ENCODE results near the gene SEC14L2. TPM values are rescaled to one million over a fixed set of nuclear protein-coding genes. Genes with fewer than 3 reads are reported as not detected.

The SEC14L2 gene
- total RNA-seq, 1 donor from 2014 or later: 5.7 TPM

- no peaks in the 10 kb centered on the region for H3K36me3 ChIP-seq
- Mint-ChIP-seq H3K27me3 (ENCODE audit: insufficient read depth, low read depth) (no peaks in the 10 kb centered on the region), H3K27ac (no peak overlapping the region), H3K36me3 (peaks cover 2% of the 10 kb centered on the region), H3K4me3 (no peak overlapping the region), H3K4me1 (peaks cover 8% of the 10 kb centered on the region), H3K9me3 (no peaks in the 10 kb centered on the region)
- H3K9ac ChIP-seq: no peak overlapping the region
- no peaks in the 10 kb centered on the region for H3K27me3 ChIP-seq
- no peaks in the 10 kb centered on the region for H3F3A ChIP-seq (ENCODE audit: low read depth)
- no peak overlapping the region for H2AFZ ChIP-seq (replicated peaks)
- H3K27ac ChIP-seq: no peak overlapping the region
- no peak overlapping the region for H3K4me2 ChIP-seq
- no peaks in the 10 kb centered on the region for H4K20me1 ChIP-seq (ENCODE audit: low read depth)
- H3K9me3 ChIP-seq (ENCODE audit: low read depth): no peaks in the 10 kb centered on the region
- no peak for DNase-seq (ENCODE audit: low spot score)
- H3K79me2 ChIP-seq (ENCODE audit: low read depth): no peaks in the 10 kb centered on the region
- no peaks in the 10 kb centered on the region for H3K4me1 ChIP-seq
- TF ChIP-seq EZH2 (IDR thresholded peaks at IDR 0.05) (no peak), EZH2phosphoT487 (IDR thresholded peaks at IDR 0.05) (no peak)
- TF ChIP-seq, protein P1, sequence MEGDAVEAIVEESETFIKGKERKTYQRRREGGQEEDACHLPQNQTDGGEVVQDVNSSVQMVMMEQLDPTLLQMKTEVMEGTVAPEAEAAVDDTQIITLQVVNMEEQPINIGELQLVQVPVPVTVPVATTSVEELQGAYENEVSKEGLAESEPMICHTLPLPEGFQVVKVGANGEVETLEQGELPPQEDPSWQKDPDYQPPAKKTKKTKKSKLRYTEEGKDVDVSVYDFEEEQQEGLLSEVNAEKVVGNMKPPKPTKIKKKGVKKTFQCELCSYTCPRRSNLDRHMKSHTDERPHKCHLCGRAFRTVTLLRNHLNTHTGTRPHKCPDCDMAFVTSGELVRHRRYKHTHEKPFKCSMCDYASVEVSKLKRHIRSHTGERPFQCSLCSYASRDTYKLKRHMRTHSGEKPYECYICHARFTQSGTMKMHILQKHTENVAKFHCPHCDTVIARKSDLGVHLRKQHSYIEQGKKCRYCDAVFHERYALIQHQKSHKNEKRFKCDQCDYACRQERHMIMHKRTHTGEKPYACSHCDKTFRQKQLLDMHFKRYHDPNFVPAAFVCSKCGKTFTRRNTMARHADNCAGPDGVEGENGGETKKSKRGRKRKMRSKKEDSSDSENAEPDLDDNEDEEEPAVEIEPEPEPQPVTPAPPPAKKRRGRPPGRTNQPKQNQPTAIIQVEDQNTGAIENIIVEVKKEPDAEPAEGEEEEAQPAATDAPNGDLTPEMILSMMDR (IDR thresholded peaks at IDR 0.05): no peak
- no peak overlapping the region for H3K4me3 ChIP-seq
Observed at GRCh38 chr22:30433227-30433626, 36.4 kb downstream of the SEC14L2 start.

DNA sequence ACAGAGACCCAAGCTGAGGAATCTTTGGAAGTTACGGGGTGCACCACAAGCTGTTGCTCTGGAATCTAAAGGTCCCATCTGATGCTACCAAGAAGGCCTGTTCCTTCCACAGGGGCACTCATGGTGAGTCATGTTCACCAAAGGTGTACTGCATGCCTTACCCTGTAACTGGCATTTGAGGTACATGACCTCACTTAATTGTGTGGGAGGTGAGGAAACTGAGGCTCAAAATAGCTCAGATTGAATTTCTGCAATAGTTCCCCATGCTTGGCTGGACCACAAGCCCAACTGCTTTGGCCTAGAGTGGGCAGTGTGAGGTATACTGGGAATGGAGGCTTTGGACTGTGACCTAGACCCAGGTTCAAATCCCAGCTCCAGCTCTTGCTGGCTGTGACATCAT is 37.0 kb downstream of the SEC14L2 start:
- H4K20me1 ChIP-seq (ENCODE audit: low read depth): no peaks in the 10 kb centered on the region
- no peaks in the 10 kb centered on the region for H3K4me1 ChIP-seq
- Mint-ChIP-seq H3K4me1 (peaks cover 8% of the 10 kb centered on the region), H3K9me3 (no peaks in the 10 kb centered on the region), H3K27me3 (ENCODE audit: insufficient read depth, low read depth) (no peaks in the 10 kb centered on the region), H3K36me3 (peaks cover 2% of the 10 kb centered on the region), H3K27ac (no peak overlapping the region), H3K4me3 (no peak overlapping the region)
- H3F3A ChIP-seq (ENCODE audit: low read depth): no peaks in the 10 kb centered on the region
- H3K9ac ChIP-seq: no peak overlapping the region
- H3K4me2 ChIP-seq: no peak overlapping the region
- DNase-seq (ENCODE audit: low spot score): no peak
- H3K27ac ChIP-seq: no peak overlapping the region
- H3K36me3 ChIP-seq: no peaks in the 10 kb centered on the region
- H3K27me3 ChIP-seq: no peaks in the 10 kb centered on the region
- H3K4me3 ChIP-seq: no peak overlapping the region
- TF ChIP-seq, protein P1 (IDR thresholded peaks at IDR 0.05): no peak
- TF ChIP-seq EZH2phosphoT487 (IDR thresholded peaks at IDR 0.05) (no peak), EZH2 (IDR thresholded peaks at IDR 0.05) (no peak)
- H2AFZ ChIP-seq (replicated peaks): no peak overlapping the region
- no peaks in the 10 kb centered on the region for H3K9me3 ChIP-seq (ENCODE audit: low read depth)
- no peaks in the 10 kb centered on the region for H3K79me2 ChIP-seq (ENCODE audit: low read depth)

DNA sequence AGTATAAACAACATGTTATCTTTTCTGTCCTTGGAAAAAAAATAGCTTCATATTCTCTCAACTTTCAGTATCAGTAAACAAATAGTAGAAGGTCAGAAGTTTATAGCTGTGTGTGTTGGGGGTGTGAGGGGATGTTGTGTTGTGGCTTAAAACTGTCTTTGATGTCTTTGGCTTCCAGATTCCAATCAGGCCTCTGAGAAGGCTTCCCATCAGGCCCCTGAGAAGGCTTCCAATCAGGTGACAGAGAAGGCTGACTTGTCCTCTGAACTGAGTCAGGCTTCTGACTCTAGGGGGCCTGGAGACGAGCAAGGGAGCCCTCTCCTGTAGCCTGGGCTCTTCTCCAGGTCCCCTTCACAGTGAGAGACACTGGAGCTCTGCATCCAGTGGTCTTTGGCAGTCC is 38.0 kb downstream of the SEC14L2 start:
- Histone ChIP-seq H3K9me3 (ENCODE audit: low read depth) (no peaks in the 10 kb centered on the region), H3K27me3 (no peaks in the 10 kb centered on the region), H3K4me1 (no peaks in the 10 kb centered on the region), H3K27ac (no peak overlapping the region), H3F3A (ENCODE audit: low read depth) (no peaks in the 10 kb centered on the region), H2AFZ (replicated peaks) (no peak overlapping the region), H3K36me3 (no peaks in the 10 kb centered on the region), H3K79me2 (ENCODE audit: low read depth) (no peaks in the 10 kb centered on the region), H4K20me1 (ENCODE audit: low read depth) (no peaks in the 10 kb centered on the region), H3K9ac (no peak overlapping the region), H3K4me2 (no peak overlapping the region), H3K4me3 (no peak overlapping the region)
- no peaks in the 10 kb centered on the region for H3K27me3 Mint-ChIP-seq (ENCODE audit: insufficient read depth, low read depth)
- no peaks in the 10 kb centered on the region for H3K9me3 Mint-ChIP-seq
- TF ChIP-seq, protein P1 (IDR thresholded peaks at IDR 0.05): no peak
- TF ChIP-seq EZH2phosphoT487 (IDR thresholded peaks at IDR 0.05): no peak
- TF ChIP-seq EZH2 (IDR thresholded peaks at IDR 0.05): no peak
- peaks cover 8% of the 10 kb centered on the region for H3K4me1 Mint-ChIP-seq
- H3K4me3 Mint-ChIP-seq: no peak overlapping the region
- H3K36me3 Mint-ChIP-seq: peaks cover 2% of the 10 kb centered on the region
- no peak for DNase-seq (ENCODE audit: low spot score)
- no peak overlapping the region for H3K27ac Mint-ChIP-seq
